GM23338 (cell line): ENCODE measurements around the gene ATG7. TPM values are rescaled to one million over a fixed set of nuclear protein-coding genes. Genes with fewer than 3 reads are reported as not detected.

Experiments used
- ATAC-seq: fragments of 200-7000 bp; cut with Tn5 transposase; 3 replicates; pipeline ENCODE4 v1.9.1; 2020
- DNase-seq: peaks from one replicate; pipeline ENCODE4 v3.0.0-alpha.2; 2015; ENCODE audit warnings: low spot score
- H2AFZ ChIP-seq: fragments of 200-600 bp; sonication (generic); 2 replicates; pipeline ENCODE4 v1.8.0; 2016; ENCODE audit warnings: antibody characterized with exemption, mild to moderate bottlenecking, moderate library complexity
- H3F3A ChIP-seq: fragments of 200-600 bp; sonication (generic); replicated peaks from 2 replicates; pipeline ENCODE4 v1.8.0; 2017; ENCODE audit warnings: antibody characterized with exemption, mixed run types, low read depth
- H3K27ac ChIP-seq: fragments of 200-600 bp; sonication (generic); 2 replicates; pipeline ENCODE4 v1.6.1; 2016; ENCODE audit warnings: low read depth
- H3K27me3 ChIP-seq: fragments of 200-600 bp; sonication (generic); 2 replicates; pipeline ENCODE4 v1.8.0; 2016; ENCODE audit warnings: mild to moderate bottlenecking, mixed run types, moderate library complexity; ENCODE audit not compliant: insufficient read depth
- H3K36me3 ChIP-seq: fragments of 200-600 bp; sonication (generic); 2 replicates; pipeline ENCODE4 v1.8.0; 2016; ENCODE audit warnings: mild to moderate bottlenecking; ENCODE audit not compliant: insufficient read depth
- H3K4me1 ChIP-seq: fragments of 200-600 bp; sonication (generic); 2 replicates; pipeline ENCODE4 v1.8.0; 2016; ENCODE audit warnings: mild to moderate bottlenecking, moderate library complexity; ENCODE audit not compliant: insufficient read depth
- H3K4me2 ChIP-seq: fragments of 200-600 bp; sonication (generic); 2 replicates; pipeline ENCODE4 v1.7.1; 2017; ENCODE audit warnings: mixed run types
- H3K4me3 ChIP-seq: fragments of 200-600 bp; sonication (generic); 2 replicates; pipeline ENCODE4 v1.6.1; 2016; ENCODE audit warnings: mixed run types
- H3K79me2 ChIP-seq: fragments of 200-600 bp; sonication (generic); replicated peaks from 2 replicates; pipeline ENCODE4 v1.8.0; 2017; ENCODE audit warnings: mild to moderate bottlenecking; ENCODE audit not compliant: insufficient read depth
- H3K9me2 ChIP-seq: fragments of 200-600 bp; sonication (generic); 2 replicates; pipeline ENCODE4 v1.8.0; 2017; ENCODE audit not compliant: insufficient read depth
- H4K20me1 ChIP-seq: fragments of 200-600 bp; sonication (generic); replicated peaks from 2 replicates; pipeline ENCODE4 v1.8.0; 2017; ENCODE audit warnings: mild to moderate bottlenecking; ENCODE audit not compliant: insufficient read depth
- H3K27ac Mint-ChIP-seq: 2 replicates; pipeline ENCODE4 v1.8.0; 2020; ENCODE audit warnings: inconsistent platforms, mild to moderate bottlenecking, moderate library complexity, mixed read lengths
- H3K27me3 Mint-ChIP-seq: 3 replicates; pipeline ENCODE4 v1.8.0; 2022; ENCODE audit warnings: low read depth, mild to moderate bottlenecking, moderate library complexity, mixed read lengths, inconsistent platforms; ENCODE audit not compliant: insufficient read depth, poor library complexity
- H3K36me3 Mint-ChIP-seq: 3 replicates; pipeline ENCODE4 v1.8.0; 2021; ENCODE audit warnings: low read depth, mild to moderate bottlenecking, inconsistent platforms, moderate library complexity, mixed read lengths
- H3K4me1 Mint-ChIP-seq: 3 replicates; pipeline ENCODE4 v1.8.0; 2020; ENCODE audit warnings: mild to moderate bottlenecking, inconsistent platforms, mixed read lengths
- H3K4me3 Mint-ChIP-seq: 3 replicates; pipeline ENCODE4 v1.8.0; 2021; ENCODE audit warnings: moderate library complexity, mild to moderate bottlenecking, inconsistent platforms, mixed read lengths
- H3K9me3 Mint-ChIP-seq: 3 replicates; pipeline ENCODE4 v1.8.0; 2020; ENCODE audit warnings: moderate library complexity, mild to moderate bottlenecking, inconsistent platforms, mixed read lengths
- CREB1 ChIP-seq: fragments of 250-450 bp; sonication (Bioruptor Pico); IDR thresholded peaks from 2 replicates; pipeline ENCODE4 v1.5.0; 2020; ENCODE audit warnings: low read depth, mild to moderate bottlenecking, moderate library complexity
- EZH2 ChIP-seq: fragments of 200-600 bp; sonication (generic); IDR thresholded peaks from one replicate; pipeline ENCODE4 v1.8.0; 2017; ENCODE audit warnings: antibody characterized with exemption, mild to moderate bottlenecking, low read depth; ENCODE audit not compliant: unreplicated experiment
- JUNB ChIP-seq: IDR thresholded peaks from one replicate; pipeline ENCODE4 v1.6.1; 2016; ENCODE audit warnings: antibody characterized with exemption; ENCODE audit not compliant: unreplicated experiment
- POLR2AphosphoS5 ChIP-seq: IDR thresholded peaks from 2 replicates; pipeline ENCODE4 v1.6.1; 2016; ENCODE audit warnings: antibody characterized with exemption, low read depth
- STAT1 ChIP-seq: IDR thresholded peaks from one replicate; pipeline ENCODE4 v1.6.1; 2016; ENCODE audit warnings: antibody characterized with exemption; ENCODE audit not compliant: unreplicated experiment
- ZNF114 ChIP-seq: fragments of 250-450 bp; sonication (Bioruptor Pico); IDR thresholded peaks from 2 replicates; pipeline ENCODE4 v1.5.0; 2020; ENCODE audit warnings: mild to moderate bottlenecking, moderate library complexity
- ZNF331 ChIP-seq: fragments of 250-450 bp; sonication (Bioruptor Pico); IDR thresholded peaks from 2 replicates; pipeline ENCODE4 v1.5.0; 2020; ENCODE audit warnings: low read depth, mild to moderate bottlenecking, moderate library complexity
- polyA plus RNA-seq: library from polyadenylated mRNA; unstranded; fragments of >200 nt; fragmentation: Nextera tagmentation; extraction: Ambion mirVana; gene quantifications from 2 replicates; pipeline ENCODE4 v1.2.1, GENCODE V29; 2016
- total RNA-seq: library from RNA; depleted of rRNA; stranded (reverse); fragments of >200 nt; shearing (Covaris generic); gene quantifications from 2 replicates; pipeline ENCODE4 v1.2.3, GENCODE V29; 2014
- TF ChIP-seq, protein P1 (sequence below): IDR thresholded peaks from one replicate; pipeline ENCODE4 v1.6.1; 2018; ENCODE audit warnings: antibody characterized with exemption; ENCODE audit not compliant: unreplicated experiment
- TF ChIP-seq, protein P2 (sequence below), 2 experiments: fragments of 200-600 bp in 1 of 2; sonication (generic) in 1 of 2; conservative IDR thresholded peaks; 2 replicates each; pipeline versions ENCODE4 v1.5.1 to v1.6.1; 2016 to 2017; ENCODE audit warnings: antibody characterized with exemption in 2 of 2, low read depth in 2 of 2, mild to moderate bottlenecking in 2 of 2, moderate library complexity in 1 of 2
- TF ChIP-seq, protein P3 (sequence below): IDR thresholded peaks from 2 replicates; pipeline ENCODE4 v1.6.1; 2016; ENCODE audit warnings: antibody characterized with exemption

ATG7 gene
- total and polyA plus RNA-seq, 2 experiments from 2014 or later: 16.2 to 36.7 TPM

DNA sequence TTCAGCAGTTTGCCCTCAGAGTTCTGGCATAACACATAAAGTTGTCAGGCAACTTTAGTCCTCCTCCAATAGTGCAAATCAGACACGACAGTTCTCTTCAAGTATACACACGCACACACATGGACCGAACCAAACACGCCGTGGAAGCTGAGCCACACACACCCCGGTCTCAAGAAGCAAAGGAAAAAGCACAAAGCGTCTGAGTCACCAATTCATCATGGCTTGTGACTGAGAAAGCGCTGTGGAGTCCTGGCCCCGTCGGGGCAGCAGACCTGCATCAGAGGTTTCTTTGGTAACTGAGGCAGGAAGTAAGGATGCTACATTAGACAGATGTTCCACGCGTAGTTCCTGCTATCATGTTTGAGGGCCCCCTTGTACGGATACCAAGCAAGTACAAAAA is 285.8 kb downstream of the ATG7 start (continued):
- TF ChIP-seq, protein P1, sequence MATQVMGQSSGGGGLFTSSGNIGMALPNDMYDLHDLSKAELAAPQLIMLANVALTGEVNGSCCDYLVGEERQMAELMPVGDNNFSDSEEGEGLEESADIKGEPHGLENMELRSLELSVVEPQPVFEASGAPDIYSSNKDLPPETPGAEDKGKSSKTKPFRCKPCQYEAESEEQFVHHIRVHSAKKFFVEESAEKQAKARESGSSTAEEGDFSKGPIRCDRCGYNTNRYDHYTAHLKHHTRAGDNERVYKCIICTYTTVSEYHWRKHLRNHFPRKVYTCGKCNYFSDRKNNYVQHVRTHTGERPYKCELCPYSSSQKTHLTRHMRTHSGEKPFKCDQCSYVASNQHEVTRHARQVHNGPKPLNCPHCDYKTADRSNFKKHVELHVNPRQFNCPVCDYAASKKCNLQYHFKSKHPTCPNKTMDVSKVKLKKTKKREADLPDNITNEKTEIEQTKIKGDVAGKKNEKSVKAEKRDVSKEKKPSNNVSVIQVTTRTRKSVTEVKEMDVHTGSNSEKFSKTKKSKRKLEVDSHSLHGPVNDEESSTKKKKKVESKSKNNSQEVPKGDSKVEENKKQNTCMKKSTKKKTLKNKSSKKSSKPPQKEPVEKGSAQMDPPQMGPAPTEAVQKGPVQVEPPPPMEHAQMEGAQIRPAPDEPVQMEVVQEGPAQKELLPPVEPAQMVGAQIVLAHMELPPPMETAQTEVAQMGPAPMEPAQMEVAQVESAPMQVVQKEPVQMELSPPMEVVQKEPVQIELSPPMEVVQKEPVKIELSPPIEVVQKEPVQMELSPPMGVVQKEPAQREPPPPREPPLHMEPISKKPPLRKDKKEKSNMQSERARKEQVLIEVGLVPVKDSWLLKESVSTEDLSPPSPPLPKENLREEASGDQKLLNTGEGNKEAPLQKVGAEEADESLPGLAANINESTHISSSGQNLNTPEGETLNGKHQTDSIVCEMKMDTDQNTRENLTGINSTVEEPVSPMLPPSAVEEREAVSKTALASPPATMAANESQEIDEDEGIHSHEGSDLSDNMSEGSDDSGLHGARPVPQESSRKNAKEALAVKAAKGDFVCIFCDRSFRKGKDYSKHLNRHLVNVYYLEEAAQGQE: no peak
- TF ChIP-seq STAT1 (no peak), JUNB (no peak), ZNF114 (CRISPR knock-in tag) (no peak)

DNA sequence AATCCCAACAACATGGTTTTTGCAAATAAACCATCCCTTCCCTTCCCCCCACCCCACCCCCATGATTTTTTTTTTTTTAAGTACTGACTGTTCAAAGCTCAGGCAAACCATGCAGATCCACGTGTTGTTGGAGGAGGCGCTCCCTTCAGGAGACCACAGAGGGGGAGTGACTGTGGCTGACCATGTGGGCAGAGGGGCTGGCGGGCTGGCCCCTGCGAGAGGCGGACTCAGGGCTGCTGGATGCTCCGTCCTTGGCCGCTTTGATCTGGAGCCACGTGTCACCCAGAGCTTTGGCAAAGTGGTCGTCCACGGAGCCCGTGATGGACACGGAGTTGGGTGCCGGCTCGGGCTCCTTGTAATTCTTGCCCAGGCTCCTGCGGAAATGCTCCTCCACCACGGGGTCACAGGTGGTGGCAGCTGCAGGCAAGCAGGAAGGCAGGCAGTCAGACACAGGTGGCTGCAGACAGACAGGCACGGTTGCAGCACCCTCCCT is 286.3 kb downstream of the ATG7 start:
- Histone ChIP-seq H4K20me1 (peaks cover 12% of the 10 kb centered on the region; the same call in 1 of the 2 replicates), H3K4me1 (no peaks in the 10 kb centered on the region; the same call in 1 of the 2 replicates)

DNA sequence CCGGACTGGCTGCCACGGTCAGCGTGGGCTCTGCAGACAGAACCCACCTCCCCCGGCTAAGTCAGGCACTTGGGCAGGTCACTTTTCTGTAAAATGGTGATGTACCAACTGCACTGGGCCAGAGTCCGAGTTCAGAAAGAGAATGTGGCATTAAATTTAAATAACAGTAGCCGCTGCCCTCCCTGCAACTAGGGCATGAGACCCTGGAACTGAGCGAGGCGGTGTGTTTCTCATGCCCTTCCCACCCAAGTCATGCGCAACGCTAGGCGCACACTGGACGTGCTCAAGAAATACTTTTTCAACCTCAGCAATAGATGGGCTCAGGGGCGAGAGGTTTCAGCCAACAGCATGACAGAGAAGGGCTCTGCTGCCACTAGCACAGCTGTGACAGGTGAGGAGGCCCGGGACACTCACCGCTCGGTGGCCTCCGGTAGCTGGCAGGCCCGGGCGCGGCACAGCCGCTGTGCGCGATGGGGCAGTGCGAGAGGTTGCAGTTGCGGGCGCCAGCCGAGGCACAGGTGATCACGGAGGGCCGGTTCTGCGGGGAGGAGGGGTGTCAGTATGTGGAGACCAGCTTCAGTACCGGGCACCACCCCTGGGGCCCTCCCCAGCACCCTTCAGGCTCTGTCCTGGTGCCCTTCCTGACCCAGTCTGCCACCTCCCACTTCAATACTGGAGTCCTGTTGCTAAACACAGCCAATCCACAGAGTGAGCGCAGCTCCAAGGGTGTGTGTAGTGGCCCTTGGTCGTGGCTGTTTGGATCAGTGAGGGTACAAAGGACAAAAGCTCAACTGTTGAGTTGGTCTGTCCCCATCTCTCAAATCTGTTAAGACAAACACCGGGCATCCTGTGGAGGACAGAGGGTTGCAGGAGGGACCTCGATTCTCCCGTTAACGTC is 287.0 kb downstream of the ATG7 start:
- H3F3A ChIP-seq: no peaks in the 10 kb centered on the region
- no peaks in the 10 kb centered on the region; the same call in 1 of the 2 replicates for H3K4me1 ChIP-seq
- 0 out of 2 replicates have a peak overlapping the region, but pooled peaks have one; percentile 19 for H3K27ac ChIP-seq
- DNase-seq: no peak
- peaks cover 12% of the 10 kb centered on the region; the same call in 1 of the 2 replicates for H4K20me1 ChIP-seq
- TF ChIP-seq CREB1: no peak
- TF ChIP-seq POLR2AphosphoS5: no peak
- TF ChIP-seq JUNB: no peak
- TF ChIP-seq ZNF331 (CRISPR knock-in tag): no peak
- TF ChIP-seq, protein P2, sequence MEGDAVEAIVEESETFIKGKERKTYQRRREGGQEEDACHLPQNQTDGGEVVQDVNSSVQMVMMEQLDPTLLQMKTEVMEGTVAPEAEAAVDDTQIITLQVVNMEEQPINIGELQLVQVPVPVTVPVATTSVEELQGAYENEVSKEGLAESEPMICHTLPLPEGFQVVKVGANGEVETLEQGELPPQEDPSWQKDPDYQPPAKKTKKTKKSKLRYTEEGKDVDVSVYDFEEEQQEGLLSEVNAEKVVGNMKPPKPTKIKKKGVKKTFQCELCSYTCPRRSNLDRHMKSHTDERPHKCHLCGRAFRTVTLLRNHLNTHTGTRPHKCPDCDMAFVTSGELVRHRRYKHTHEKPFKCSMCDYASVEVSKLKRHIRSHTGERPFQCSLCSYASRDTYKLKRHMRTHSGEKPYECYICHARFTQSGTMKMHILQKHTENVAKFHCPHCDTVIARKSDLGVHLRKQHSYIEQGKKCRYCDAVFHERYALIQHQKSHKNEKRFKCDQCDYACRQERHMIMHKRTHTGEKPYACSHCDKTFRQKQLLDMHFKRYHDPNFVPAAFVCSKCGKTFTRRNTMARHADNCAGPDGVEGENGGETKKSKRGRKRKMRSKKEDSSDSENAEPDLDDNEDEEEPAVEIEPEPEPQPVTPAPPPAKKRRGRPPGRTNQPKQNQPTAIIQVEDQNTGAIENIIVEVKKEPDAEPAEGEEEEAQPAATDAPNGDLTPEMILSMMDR (conservative IDR thresholded peaks at IDR 0.05; ENCODE audit: low read depth in 2 of 2): no peak
- TF ChIP-seq, protein P3, sequence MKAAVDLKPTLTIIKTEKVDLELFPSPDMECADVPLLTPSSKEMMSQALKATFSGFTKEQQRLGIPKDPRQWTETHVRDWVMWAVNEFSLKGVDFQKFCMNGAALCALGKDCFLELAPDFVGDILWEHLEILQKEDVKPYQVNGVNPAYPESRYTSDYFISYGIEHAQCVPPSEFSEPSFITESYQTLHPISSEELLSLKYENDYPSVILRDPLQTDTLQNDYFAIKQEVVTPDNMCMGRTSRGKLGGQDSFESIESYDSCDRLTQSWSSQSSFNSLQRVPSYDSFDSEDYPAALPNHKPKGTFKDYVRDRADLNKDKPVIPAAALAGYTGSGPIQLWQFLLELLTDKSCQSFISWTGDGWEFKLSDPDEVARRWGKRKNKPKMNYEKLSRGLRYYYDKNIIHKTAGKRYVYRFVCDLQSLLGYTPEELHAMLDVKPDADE: no peak
- no peak for TF ChIP-seq EZH2
- H3K9me3 Mint-ChIP-seq: no peaks in the 10 kb centered on the region; the same call in 2 of the 3 replicates
- H3K4me1 Mint-ChIP-seq: peaks cover 14% of the 10 kb centered on the region
- no peak overlapping the region for H3K4me2 ChIP-seq
- peaks cover 12% of the 10 kb centered on the region for H3K27me3 Mint-ChIP-seq
- no peak; the same call in 1 of the 3 replicates for ATAC-seq
- H3K9me2 ChIP-seq: no peaks in the 10 kb centered on the region
- no peaks in the 10 kb centered on the region; the same call in 1 of the 2 replicates for H3K36me3 ChIP-seq
- H3K79me2 ChIP-seq: peaks cover 11% of the 10 kb centered on the region
- no peak overlapping the region for H3K4me3 ChIP-seq
- H3K27me3 ChIP-seq: no peaks in the 10 kb centered on the region
- no peak overlapping the region for H2AFZ ChIP-seq
- no peak overlapping the region for H3K4me3 Mint-ChIP-seq
- no peak overlapping the region for H3K27ac Mint-ChIP-seq
- H3K36me3 Mint-ChIP-seq: peaks cover 25% of the 10 kb centered on the region

More for the DNA sequence above, 286.3 kb downstream of the ATG7 start:
- H3K4me1 Mint-ChIP-seq: peaks cover 14% of the 10 kb centered on the region
- Histone ChIP-seq H3K4me3 (no peak overlapping the region), H3K36me3 (no peaks in the 10 kb centered on the region; the same call in 1 of the 2 replicates), H3K9me2 (no peaks in the 10 kb centered on the region), H3K4me2 (no peak overlapping the region), H2AFZ (no peak overlapping the region), H3K27ac (no peak overlapping the region), H3K79me2 (peaks cover 11% of the 10 kb centered on the region), H3K27me3 (no peaks in the 10 kb centered on the region), H3F3A (no peaks in the 10 kb centered on the region)
- H3K9me3 Mint-ChIP-seq: no peaks in the 10 kb centered on the region; the same call in 2 of the 3 replicates
- no peak overlapping the region for H3K27ac Mint-ChIP-seq
- peaks cover 12% of the 10 kb centered on the region for H3K27me3 Mint-ChIP-seq
- ATAC-seq (no peak), DNase-seq (no peak)
- peaks cover 22% of the 10 kb centered on the region for H3K36me3 Mint-ChIP-seq
- no peak overlapping the region for H3K4me3 Mint-ChIP-seq
- TF ChIP-seq CREB1 (no peak), ZNF331 (CRISPR knock-in tag) (no peak), EZH2 (no peak)
